ENCODE results near the gene WRNIP1. TPM values are rescaled to one million over a fixed set of nuclear protein-coding genes. Genes with fewer than 3 reads are reported as not detected.
A peak's percentile ranks its signal among the peaks of the same experiment; 100 is the strongest.

Gene WRNIP1
- total and polyA plus RNA-seq, 8 donors: 29.7 to 196 (median 38.5) TPM

DNA sequence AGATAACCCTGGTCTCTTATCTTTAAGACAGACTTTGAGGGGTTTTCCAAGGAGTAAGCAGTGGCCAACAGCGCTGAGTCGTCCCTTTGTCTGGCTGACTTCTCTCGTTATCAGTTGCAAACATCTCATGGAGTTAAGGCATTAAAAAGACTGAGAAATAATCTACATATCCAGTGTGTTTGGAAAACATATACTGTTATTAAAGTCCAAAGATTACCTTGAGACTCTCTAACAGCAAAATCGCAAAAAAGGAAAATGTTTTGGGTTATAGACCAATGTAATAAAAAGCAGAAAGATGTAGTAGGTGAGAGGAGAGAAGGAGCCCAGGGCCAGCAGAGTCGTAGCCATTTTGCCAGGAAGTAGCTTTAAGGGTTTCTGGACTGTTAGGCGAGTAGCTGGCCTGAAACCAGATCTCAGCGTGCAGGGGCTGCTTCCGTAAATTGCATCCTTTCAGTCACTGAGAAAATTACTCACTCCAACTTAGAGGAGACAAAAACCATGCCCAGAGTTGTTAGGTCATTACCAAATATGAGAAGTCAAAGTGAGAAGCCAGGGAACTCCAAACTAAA lies 39.1 kb upstream of the WRNIP1 start:
- WGBS, 5 donors: 17 to 33% (median 22%) methylated on average over 8 of the region's 8 CpGs
- intact Hi-C loops (cut with DNase I; ENCODE audit: low total_unique reads): no loop called here
- peak in 1 of 2 donors; percentile 52 for DNase-seq
- no peaks in the 10 kb centered on the region for H3K36me3 ChIP-seq
- no peaks in the 10 kb centered on the region for H3K27me3 ChIP-seq
- TF ChIP-seq POLR2A (IDR thresholded peaks at IDR 0.05) (no peak), EP300 (IDR thresholded peaks at IDR 0.05) (no peak), POLR2AphosphoS5 (IDR thresholded peaks at IDR 0.05) (no peak)
- TF ChIP-seq, protein P1, sequence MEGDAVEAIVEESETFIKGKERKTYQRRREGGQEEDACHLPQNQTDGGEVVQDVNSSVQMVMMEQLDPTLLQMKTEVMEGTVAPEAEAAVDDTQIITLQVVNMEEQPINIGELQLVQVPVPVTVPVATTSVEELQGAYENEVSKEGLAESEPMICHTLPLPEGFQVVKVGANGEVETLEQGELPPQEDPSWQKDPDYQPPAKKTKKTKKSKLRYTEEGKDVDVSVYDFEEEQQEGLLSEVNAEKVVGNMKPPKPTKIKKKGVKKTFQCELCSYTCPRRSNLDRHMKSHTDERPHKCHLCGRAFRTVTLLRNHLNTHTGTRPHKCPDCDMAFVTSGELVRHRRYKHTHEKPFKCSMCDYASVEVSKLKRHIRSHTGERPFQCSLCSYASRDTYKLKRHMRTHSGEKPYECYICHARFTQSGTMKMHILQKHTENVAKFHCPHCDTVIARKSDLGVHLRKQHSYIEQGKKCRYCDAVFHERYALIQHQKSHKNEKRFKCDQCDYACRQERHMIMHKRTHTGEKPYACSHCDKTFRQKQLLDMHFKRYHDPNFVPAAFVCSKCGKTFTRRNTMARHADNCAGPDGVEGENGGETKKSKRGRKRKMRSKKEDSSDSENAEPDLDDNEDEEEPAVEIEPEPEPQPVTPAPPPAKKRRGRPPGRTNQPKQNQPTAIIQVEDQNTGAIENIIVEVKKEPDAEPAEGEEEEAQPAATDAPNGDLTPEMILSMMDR (IDR thresholded peaks at IDR 0.05): no peak
- no peaks in the 10 kb centered on the region for H3K9me3 ChIP-seq
- H3K4me1 ChIP-seq: peaks cover 0 to 9% (median 2%) of the 10 kb centered on the region in 4 donors
- no peak overlapping the region for H3K4me3 ChIP-seq
- H3K27ac ChIP-seq: peak overlapping the region in 2 of 5 donors; percentile 11 to 38

DNA sequence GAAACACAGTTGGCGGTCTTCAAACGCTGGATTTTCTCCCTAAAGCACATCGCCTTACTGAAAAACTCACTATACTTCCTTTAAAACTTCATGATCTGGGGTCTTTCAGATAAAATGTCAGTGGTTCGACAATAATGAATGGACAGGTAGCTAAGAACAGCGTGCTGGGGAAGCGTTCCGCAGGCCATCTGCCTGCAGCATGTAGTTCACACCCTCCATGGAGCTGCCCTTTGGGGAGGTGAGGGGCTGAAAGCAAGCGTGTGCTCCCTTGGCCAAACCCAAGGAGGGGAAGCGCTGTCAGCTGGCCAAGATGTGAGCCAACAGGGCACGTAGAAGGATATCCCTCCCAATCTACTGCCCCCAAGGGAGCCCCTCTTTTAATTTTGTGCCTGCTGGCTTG lies 35.3 kb upstream of the WRNIP1 start:
- WGBS, 5 donors: 87 to 96% (median 93%) methylated on average over 10 of the region's 10 CpGs
- H3K4me3 ChIP-seq: no peak overlapping the region
- DNase-seq: no peak
- no peaks in the 10 kb centered on the region for H3K27me3 ChIP-seq
- H3K9me3 ChIP-seq: no peaks in the 10 kb centered on the region
- no peak overlapping the region for H3K27ac ChIP-seq
- H3K36me3 ChIP-seq: no peaks in the 10 kb centered on the region
- TF ChIP-seq POLR2AphosphoS5 (IDR thresholded peaks at IDR 0.05) (no peak), POLR2A (IDR thresholded peaks at IDR 0.05) (no peak), EP300 (IDR thresholded peaks at IDR 0.05) (no peak)
- TF ChIP-seq, protein P1 (IDR thresholded peaks at IDR 0.05): no peak
- H3K4me1 ChIP-seq: peaks cover 0 to 42% (median 17%) of the 10 kb centered on the region in 4 donors
- intact Hi-C loops (cut with DNase I; ENCODE audit: low total_unique reads): no loop called here

DNA sequence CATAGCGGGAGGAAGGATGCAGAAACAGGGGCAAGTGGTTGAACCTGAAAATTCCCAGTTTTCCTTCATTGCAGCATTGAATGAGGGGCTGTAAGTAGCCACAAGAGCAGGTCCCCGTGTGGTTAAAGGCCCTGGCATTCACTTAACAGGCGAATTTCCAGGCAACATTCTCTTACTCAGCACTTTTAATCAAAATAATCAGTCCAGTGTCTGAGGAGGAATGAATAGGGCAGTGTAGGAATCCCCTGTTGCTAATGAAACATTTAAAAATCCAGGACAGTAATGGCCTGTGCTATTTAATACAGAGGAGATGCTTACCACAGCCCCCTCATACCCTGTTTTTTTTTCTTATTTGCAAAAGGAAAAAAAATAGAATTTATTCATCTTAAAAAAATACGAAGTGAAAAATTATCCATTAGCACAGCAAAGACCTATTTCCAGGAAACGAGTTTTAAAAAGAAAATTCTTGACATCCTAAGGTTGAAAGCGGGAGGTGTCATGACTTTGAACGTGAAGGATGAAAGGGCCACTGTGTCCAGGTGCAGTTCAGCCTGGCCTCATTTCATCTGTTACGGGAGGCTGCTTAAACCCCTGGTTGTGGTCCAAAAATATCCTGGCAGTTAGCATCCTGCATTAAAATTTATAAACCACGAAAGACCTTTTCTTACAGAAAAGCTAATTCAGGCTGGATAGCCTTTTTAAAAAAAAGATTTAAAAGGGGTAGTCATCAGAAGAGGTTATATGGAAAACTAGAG lies 34.7 kb upstream of the WRNIP1 start:
- H3K27ac ChIP-seq: no peak overlapping the region
- no peaks in the 10 kb centered on the region for H3K9me3 ChIP-seq
- no peak for DNase-seq
- WGBS, 5 donors: 63 to 80% (median 76%) methylated on average over 9 of the region's 9 CpGs
- H3K27me3 ChIP-seq: no peaks in the 10 kb centered on the region
- H3K36me3 ChIP-seq: no peaks in the 10 kb centered on the region
- no peak overlapping the region for H3K4me3 ChIP-seq
- intact Hi-C loops (cut with DNase I; ENCODE audit: low total_unique reads): no loop called here
- peaks cover 0 to 42% (median 17%) of the 10 kb centered on the region in 4 donors for H3K4me1 ChIP-seq
- TF ChIP-seq, protein P1 (IDR thresholded peaks at IDR 0.05): no peak
- TF ChIP-seq POLR2A (IDR thresholded peaks at IDR 0.05) (no peak), POLR2AphosphoS5 (IDR thresholded peaks at IDR 0.05) (no peak), EP300 (IDR thresholded peaks at IDR 0.05) (no peak)

DNA sequence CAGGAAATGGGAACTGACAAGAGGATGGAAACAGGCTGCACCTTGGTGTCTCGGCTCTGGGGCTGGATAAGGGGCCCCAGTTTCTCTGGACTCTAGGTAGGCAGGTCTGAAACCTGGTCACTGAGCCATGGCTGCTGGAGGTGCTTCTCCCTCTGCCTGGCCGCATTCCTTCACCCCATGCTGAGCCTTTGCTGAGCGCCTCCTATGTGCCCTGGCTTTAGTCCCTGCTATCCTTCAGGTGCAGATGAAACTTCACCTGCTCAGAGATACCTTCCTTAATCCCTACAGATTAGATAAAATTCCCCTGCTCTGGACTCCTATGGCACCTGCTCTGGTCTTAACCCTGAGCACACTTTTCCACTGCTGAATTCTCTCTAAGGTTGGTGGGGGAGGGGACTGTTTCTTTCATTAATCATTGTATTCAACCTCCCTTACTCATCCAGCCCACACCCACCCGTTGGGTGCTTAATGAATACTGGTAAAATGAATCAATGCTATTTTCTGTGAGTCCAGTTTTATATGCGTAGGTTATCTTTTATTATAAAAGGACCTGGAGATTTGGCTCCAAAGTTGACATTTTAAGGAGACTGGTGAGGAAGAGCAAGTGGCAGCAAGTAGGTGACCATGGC lies 33.8 kb upstream of the WRNIP1 start:
- Histone ChIP-seq H3K4me1 (peaks cover 0 to 41% (median 13%) of the 10 kb centered on the region in 4 donors), H3K4me3 (no peak overlapping the region), H3K27ac (no peak overlapping the region), H3K9me3 (no peaks in the 10 kb centered on the region), H3K27me3 (no peaks in the 10 kb centered on the region), H3K36me3 (no peaks in the 10 kb centered on the region)
- WGBS, 5 donors: 63 to 79% (median 71%) methylated on average over 5 of the region's 5 CpGs
- no peak for DNase-seq
- TF ChIP-seq, protein P1 (IDR thresholded peaks at IDR 0.05): no peak
- no peak for TF ChIP-seq POLR2AphosphoS5 (IDR thresholded peaks at IDR 0.05)
- no peak for TF ChIP-seq EP300 (IDR thresholded peaks at IDR 0.05)
- no peak for TF ChIP-seq POLR2A (IDR thresholded peaks at IDR 0.05)
- intact Hi-C loops (cut with DNase I; ENCODE audit: low total_unique reads): no loop called here
